Activated naive CD4-positive, alpha-beta T cell treated with Interleukin-2 at 50 U/mL for 16 hours (primary cell): ENCODE data around the gene MEX3A.
A peak's percentile ranks its signal among the peaks of the same experiment; 100 is the strongest.
"Not testable (repeated sequence)": the region's sequence is repeated elsewhere in the genome, so short reads cannot be mapped to it uniquely, and the experiment has no call there.

ENCODE experiments used
- DNase-seq: peaks from one replicate; pipeline ENCODE4 v3.0.0-alpha.2; 2020

Gene MEX3A

GRCh38 chr1:156117414-156118176, 35.3 kb upstream of the MEX3A start:
- no peak for DNase-seq

GRCh38 chr1:156116731-156117130, 34.5 kb upstream of the MEX3A start:
- not testable (repeated sequence) for DNase-seq

GRCh38 chr1:156115514-156116374, 33.5 kb upstream of the MEX3A start:
- no peak for DNase-seq

DNA sequence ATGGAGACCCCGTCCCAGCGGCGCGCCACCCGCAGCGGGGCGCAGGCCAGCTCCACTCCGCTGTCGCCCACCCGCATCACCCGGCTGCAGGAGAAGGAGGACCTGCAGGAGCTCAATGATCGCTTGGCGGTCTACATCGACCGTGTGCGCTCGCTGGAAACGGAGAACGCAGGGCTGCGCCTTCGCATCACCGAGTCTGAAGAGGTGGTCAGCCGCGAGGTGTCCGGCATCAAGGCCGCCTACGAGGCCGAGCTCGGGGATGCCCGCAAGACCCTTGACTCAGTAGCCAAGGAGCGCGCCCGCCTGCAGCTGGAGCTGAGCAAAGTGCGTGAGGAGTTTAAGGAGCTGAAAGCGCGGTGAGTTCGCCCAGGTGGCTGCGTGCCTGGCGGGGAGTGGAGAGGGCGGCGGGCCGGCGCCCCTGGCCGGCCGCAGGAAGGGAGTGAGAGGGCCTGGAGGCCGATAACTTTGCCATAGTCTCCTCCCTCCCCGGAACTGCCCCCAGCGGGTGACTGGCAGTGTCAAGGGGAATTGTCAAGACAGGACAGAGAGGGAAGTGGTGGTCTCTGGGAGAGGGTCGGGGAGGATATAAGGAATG, 32.8 kb upstream of the MEX3A start:
- DNase-seq = peak; percentile 36

GRCh38 chr1:156114101-156114918, 32.0 kb upstream of the MEX3A start, which contains the start of gene LMNA:
LMNA (plus strand) TSS chr1:156114711; CDS start chr1:156114919, 208 bp downstream.
- DNase-seq = peak; percentile 89

- no peak for DNase-seq
These were observed 31.2 kb upstream of the MEX3A start for GRCh38 chr1:156113282-156113950.

DNA sequence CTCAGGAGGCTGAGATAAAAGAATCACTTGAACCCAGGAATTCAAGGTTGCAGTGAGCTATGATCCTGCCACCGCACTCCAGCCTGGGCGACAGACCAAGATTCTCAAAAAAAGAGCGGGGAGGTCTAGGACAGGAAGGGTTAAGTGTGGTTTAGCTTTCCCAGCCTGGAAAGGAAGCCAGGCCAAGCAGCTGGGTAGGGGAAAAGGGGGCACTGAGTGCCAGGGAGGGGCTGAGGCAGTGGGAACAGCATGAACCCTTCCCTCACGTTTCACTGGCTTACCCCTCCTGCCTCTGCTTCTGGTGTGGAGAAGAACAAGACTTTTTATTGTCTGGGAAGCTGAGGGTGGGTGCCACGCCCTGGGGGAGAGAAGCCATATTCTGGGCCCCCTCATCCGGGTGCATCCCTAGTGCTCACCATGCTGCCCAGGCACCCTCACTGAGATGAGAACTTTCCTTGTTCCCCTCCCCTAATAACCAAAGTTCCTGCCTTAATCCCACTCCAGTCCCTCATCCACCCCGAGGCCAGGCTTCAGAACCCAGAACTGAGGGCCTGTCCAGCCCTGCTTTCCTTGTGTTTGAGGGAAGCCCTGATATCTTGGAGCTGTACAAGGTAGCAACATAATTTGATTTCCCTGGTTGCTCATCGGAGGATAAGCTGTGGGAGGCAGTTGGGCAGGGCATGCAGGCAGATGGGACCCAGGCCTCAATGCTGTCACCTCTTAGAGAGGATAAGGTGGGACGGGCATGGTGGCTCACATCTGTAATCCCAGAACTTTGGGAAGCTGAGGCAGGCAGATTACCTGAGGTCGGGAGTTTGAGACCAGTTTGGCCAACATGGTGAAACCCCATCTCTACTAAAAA, 30.2 kb upstream of the MEX3A start:
- no peak for DNase-seq

- DNase-seq = no peak
These were observed 29.2 kb upstream of the MEX3A start for GRCh38 chr1:156111355-156111962.

DNA sequence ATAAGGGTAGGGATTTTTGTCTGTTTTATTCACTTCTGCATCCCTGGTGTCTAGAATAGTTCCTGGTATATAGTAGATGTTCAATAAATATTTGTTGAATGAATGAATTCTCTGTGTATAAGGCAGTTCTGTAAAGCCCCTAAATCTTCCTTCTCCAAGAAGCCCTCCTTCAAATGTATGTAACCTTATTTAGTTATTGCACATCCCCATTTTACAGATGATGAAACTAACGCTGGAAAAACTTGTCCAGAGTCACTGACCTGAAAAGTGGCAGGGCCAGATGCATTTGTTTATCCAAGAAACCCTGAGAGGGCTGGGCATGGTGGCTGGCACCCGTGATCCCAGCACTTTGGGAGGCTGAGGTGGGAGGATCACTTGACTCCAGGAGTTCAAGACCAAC, 28.0 kb upstream of the MEX3A start:
- DNase-seq = no peak

DNA sequence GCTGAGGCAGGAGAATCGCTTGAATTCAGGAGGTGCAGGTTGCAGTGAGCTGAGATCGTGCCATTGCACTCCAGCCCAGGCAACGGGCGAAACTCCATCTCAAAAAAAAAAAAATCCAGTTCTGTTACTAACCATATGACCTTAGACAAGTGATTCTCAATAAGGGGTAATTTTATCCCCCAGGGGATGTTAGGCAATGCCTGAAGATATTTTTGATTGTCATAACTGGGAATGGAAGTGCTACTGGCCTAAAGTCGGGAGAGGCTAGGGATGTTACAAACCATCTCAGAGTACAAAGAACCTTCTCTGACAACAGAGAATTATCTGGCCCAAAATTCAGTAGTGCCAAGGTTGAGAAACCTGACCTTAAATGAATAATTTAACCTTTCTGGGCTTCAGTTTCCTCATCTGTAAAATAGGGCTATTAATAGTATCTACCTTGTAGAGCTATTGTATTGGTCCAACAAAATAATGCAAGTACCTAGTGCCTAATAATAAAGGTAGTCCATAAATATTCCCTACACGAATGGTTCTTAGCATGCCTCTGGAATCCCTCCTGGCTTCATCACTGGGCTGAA, 26.5 kb upstream of the MEX3A start:
- DNase-seq = no peak

DNA sequence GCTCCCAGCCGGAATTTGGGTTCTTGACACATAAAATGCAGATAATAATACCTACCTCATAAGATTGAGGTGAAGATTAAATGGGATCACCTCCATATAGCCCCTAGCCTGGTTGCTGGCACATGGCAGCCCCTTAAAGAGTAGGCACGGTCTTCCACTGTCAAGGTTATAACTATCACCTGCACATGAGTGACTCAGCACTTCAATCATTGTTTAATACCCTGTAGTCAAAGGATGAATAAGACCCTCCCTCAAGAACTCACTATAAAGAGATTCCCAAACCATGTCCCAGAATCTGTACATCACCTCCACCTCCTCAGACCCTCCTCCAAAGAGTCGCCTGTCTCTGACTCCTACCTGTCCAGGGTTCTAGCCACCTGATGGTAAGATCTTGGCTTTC, 25.8 kb upstream of the MEX3A start:
- DNase-seq = no peak

DNA sequence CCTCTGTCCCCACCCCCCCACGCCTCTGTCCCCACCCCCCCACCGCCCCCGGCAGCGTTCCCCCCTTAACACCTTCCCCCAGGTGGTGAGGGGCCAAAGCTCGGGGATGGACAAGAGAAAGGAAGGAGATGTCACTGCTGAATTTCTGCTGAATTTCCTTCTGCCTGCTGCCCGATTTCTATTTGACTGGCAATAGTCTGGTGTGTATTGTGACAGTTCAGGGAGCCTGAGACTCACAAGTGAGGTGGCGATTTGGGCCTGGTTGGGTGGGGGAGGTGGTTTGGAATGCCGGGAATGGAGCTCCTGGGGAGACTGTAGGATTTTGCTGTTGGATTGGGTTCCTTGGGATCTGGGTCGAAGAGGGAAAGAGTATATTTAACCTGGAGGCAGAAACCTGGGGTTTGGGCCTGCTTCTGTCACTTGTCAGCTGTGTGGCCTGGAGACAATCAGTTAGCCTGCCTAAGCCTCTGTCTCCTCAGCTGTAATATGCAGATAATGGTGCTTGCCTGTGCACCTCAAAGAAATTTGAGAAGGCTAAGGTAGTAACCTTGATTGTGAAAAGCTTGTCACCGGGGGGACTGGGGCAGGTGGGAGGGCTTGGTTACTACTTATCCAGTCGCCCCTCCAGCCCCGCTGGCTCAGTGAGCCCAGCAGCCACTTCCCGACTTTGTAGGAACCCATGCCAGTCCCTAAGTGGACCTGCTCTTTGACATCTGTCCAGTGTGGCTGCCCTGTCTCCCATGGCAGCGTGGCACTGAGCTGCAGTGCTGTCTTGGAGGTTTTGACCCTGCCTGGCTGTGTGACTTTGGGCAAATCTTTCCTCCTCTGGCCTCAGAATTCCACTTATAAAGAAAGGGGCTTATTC, 24.6 kb upstream of the MEX3A start:
- DNase-seq = no peak

DNA sequence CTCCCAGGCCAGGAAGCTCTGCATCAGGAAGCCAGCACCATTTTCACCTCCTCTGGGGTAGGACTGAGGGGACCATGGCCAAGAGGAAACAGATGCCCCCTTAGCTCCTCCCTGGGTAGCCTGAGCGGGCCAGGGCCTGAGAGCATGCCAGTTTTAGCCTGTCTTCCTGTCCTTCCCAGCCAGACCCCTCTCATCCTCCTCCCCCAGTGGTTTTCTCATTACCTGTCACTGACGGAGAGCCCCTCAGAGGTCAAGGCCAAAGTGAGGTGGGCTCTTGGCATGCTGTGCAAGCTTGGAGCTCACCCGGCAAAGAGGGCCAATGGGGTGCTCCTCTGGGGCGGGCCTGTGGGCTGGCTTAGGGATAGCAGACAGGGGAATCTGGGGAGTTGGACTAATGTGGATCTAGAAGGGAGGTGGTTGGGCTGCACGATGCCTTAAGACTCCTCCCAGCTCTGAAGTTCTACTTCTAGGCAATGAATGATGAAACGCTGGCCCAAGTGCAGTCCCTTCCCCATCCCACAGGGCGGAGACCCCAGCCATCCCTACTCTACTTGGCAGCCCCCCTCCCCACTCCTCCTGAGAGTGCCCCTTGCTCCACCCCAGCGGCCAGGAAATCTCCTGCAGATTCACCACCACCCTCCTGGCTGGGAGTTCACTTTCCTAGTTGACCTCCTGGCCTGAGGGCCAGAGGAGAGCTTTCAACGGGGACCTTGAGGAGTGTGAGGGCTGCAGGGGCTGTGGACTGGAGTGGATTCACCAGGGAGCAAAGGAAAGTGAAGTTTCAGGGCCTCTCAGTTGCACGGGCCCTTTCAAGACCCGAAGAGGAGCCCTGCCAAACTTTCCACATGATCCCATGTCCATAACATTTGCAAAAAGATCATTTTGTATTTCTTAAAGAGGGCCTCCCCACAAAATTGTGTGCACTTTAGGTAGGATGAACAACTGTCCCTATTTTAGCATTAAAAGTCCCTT, 22.9 kb upstream of the MEX3A start:
- no peak for DNase-seq

GRCh38 chr1:156104065-156104810, 22.0 kb upstream of the MEX3A start:
- DNase-seq = peak; percentile 66

GRCh38 chr1:156103521-156103947, 21.3 kb upstream of the MEX3A start:
- DNase-seq = peak; percentile 61

GRCh38 chr1:156102633-156103511, 20.6 kb upstream of the MEX3A start:
- no peak for DNase-seq
